ENCODE measurements around the gene CAPN14.

Gene CAPN14

GRCh38 chr2:31204783-31205182 is 12.5 kb downstream of the CAPN14 start:
- no peak for TF ChIP-seq CTCF (IDR thresholded peaks at IDR 0.05; ENCODE audit: borderline replicate concordance, insufficient read depth, low read depth, low read length)
- H3K4me3 ChIP-seq (ENCODE audit: low read depth, low read length) = no peak overlapping the region

DNA sequence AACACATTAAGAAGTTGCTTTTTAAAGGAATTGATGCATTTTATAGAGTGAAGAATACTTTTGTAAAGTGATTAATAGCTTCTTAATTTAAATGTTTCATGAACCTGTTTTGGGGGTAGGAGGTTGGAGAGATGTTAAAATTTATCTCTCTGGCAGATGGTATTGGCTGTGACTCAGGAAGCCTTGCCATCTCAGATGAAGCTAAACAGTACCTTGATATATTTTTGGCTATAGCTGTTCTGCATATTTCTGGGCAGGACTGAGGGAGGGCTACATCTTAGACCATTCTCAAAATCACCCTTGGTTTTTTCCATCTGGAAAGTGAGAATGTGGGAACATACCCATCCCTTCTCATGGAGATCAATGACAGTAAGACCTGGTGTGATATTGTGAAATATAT is 13.4 kb downstream of the CAPN14 start:
- TF ChIP-seq CTCF (IDR thresholded peaks at IDR 0.05; ENCODE audit: borderline replicate concordance, insufficient read depth, low read depth, low read length) = no peak
- no peak overlapping the region for H3K4me3 ChIP-seq (ENCODE audit: low read depth, low read length)

DNA sequence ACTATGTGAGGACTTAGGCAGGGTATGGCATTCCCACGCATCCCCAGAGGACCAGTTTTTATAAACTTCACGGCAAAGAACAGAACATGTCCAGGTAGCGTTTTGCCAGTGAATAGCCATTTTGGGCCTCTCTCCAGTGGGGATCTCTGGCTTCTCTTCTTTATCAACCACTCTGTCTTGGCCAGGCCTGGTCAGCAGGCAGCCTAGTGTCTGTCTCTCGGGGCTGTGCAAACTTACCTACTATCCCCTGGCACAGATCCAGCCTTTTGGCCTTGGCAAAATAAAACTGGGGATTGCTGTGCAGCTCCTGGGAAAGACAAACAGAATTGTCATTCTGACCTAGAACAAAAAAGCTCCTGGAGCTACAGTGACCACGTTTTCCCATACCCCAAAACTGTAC is 14.5 kb downstream of the CAPN14 start:
- TF ChIP-seq CTCF (IDR thresholded peaks at IDR 0.05; ENCODE audit: borderline replicate concordance, insufficient read depth, low read depth, low read length) = no peak
- H3K4me3 ChIP-seq (ENCODE audit: low read depth, low read length) = no peak overlapping the region

DNA sequence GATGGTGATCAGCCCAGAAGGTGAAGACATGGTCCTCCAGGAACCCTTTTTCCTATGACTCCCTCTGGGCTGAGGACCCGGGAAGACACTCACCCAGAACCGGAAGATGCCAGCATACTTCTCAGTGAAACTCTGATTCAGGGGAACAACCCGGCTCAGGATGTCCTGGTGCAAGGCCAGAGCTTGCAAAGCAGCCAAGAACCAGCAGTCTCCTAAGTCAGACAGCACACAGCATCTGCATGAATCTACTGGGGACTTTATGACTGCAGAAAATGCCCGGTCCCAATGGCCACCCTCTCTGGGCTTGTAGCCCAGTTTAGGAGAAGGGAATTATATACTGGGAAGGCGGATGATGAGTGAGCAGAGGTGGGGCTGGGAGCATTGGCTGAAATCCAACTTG is 15.3 kb downstream of the CAPN14 start:
- TF ChIP-seq CTCF (IDR thresholded peaks at IDR 0.05; ENCODE audit: borderline replicate concordance, insufficient read depth, low read depth, low read length) = no peak
- no peak overlapping the region for H3K4me3 ChIP-seq (ENCODE audit: low read depth, low read length)

DNA sequence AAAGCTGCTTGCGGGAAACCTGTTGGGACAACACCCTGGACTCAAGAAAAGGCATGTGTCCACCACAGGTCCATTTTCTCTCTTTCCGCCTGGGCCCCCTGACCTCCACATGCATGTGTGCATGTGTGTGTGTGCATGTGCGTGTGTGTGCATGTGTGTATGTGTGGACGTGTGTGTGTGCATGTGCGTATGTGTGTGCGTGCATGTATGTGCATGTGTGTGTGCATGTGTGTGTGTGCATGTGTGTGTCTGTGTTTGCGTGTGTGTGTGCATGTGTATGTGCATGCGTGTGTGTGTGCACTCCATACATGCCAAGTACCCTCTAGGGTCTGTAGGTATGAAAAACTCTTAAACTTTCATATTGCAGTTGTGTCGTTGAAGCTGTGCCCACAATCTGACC is 16.3 kb downstream of the CAPN14 start:
- TF ChIP-seq CTCF (IDR thresholded peaks at IDR 0.05; ENCODE audit: borderline replicate concordance, insufficient read depth, low read depth, low read length) = no peak
- no peak overlapping the region for H3K4me3 ChIP-seq (ENCODE audit: low read depth, low read length)

DNA sequence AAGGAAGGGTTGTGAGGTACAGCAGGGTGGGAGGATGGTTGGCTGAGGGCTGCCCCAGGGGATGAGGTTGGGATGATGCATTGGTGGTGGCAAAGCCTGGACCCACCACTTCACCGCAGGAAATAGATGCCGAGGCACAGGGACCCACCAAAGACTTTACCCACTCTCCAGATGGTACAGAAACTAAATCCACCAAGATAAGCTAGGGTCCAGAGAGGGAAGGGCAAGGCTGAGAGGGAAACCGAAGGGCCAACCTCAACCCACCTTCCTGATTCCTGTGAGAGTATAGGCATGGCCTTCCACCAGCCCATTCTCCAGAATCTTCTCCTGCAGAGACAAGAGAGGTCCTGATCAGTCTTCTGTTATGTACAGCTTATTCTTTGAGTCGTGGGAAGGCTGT is 18.1 kb downstream of the CAPN14 start:
- no peak overlapping the region for H3K4me3 ChIP-seq (ENCODE audit: low read depth, low read length)
- TF ChIP-seq CTCF (IDR thresholded peaks at IDR 0.05; ENCODE audit: borderline replicate concordance, insufficient read depth, low read depth, low read length) = no peak

- TF ChIP-seq CTCF (IDR thresholded peaks at IDR 0.05; ENCODE audit: borderline replicate concordance, insufficient read depth, low read depth, low read length) = no peak
Observed at GRCh38 chr2:31197669-31198068, 19.6 kb downstream of the CAPN14 start.

More at GRCh38 chr2:31197669-31198068, 19.6 kb downstream of the CAPN14 start:
- H3K4me3 ChIP-seq (ENCODE audit: low read depth, low read length) = no peak overlapping the region

Data from GM12875 (cell line).